GM18907 (cell line): ENCODE data around the gene CFI.
"Not testable (repeated sequence)": the region's sequence is repeated elsewhere in the genome, so short reads cannot be mapped to it uniquely, and the experiment has no call there.

Experiments
- ATAC-seq: cut with Tn5 transposase; IDR thresholded peaks from one replicate; pipeline ENCODE4 v1.9.1; 2021; ENCODE audit warnings: mild to moderate bottlenecking, moderate library complexity; ENCODE audit not compliant: unreplicated experiment

The CFI gene

GRCh38 chr4:109801099-109801789, 555 bp downstream of the CFI start:
- ATAC-seq: no peak

- peak; percentile 43 for ATAC-seq
These were observed 2.9 kb downstream of the CFI start for GRCh38 chr4:109798866-109799265.

GRCh38 chr4:109795059-109795458, 6.7 kb downstream of the CFI start:
- no peak for ATAC-seq

- ATAC-seq: no peak
These were observed 14.0 kb downstream of the CFI start for GRCh38 chr4:109787807-109788206.

GRCh38 chr4:109786846-109787245, 15.0 kb downstream of the CFI start:
- ATAC-seq: no peak

- not testable (repeated sequence) for ATAC-seq
These were observed 19.7 kb downstream of the CFI start for GRCh38 chr4:109782092-109782491.

- no peak for ATAC-seq
These were observed 36.9 kb downstream of the CFI start for GRCh38 chr4:109764789-109765402.

GRCh38 chr4:109764376-109764775, 37.4 kb downstream of the CFI start:
- ATAC-seq: no peak

GRCh38 chr4:109760682-109761081, 41.1 kb downstream of the CFI start:
- ATAC-seq: no peak

- ATAC-seq: no peak
These were observed 46.1 kb downstream of the CFI start for GRCh38 chr4:109755656-109756055.

- no peak for ATAC-seq
These were observed 47.5 kb downstream of the CFI start for GRCh38 chr4:109754093-109754857.

- no peak for ATAC-seq
These were observed 49.3 kb downstream of the CFI start for GRCh38 chr4:109752525-109752924.

GRCh38 chr4:109751852-109752251, 49.9 kb downstream of the CFI start:
- no peak for ATAC-seq

GRCh38 chr4:109750652-109751244, 51.1 kb downstream of the CFI start:
- ATAC-seq: no peak

GRCh38 chr4:109749388-109750082, 52.3 kb downstream of the CFI start:
- ATAC-seq: no peak

GRCh38 chr4:109748114-109748513, 53.7 kb downstream of the CFI start:
- ATAC-seq: no peak

GRCh38 chr4:109746728-109747127, 55.1 kb downstream of the CFI start:
- ATAC-seq: no peak

- ATAC-seq: no peak
These were observed 56.0 kb downstream of the CFI start for GRCh38 chr4:109745830-109746229.

GRCh38 chr4:109739547-109739946, 62.3 kb downstream of the CFI start:
- no peak for ATAC-seq

- ATAC-seq: no peak
These were observed 63.5 kb downstream of the CFI start for GRCh38 chr4:109738104-109738872.
